Mononuclear cell (primary cell): ENCODE measurements around the gene EVI5. TPM values are rescaled to one million over a fixed set of nuclear protein-coding genes. Genes with fewer than 3 reads are reported as not detected.
A peak's percentile ranks its signal among the peaks of the same experiment; 100 is the strongest.
"Not testable (repeated sequence)": the region's sequence is repeated elsewhere in the genome, so short reads cannot be mapped to it uniquely, and the experiment has no call there.

Source experiments
- H3K27me3 ChIP-seq: 2 replicates; pipeline ENCODE4 v1.6.0; 2011; ENCODE audit warnings: low read length, control low read depth; ENCODE audit not compliant: insufficient read depth
- H3K4me1 ChIP-seq: 2 replicates; pipeline ENCODE4 v1.5.1; 2011; ENCODE audit warnings: mild to moderate bottlenecking, low read length, control low read depth; ENCODE audit not compliant: insufficient read depth
- H3K4me3 ChIP-seq: 2 replicates; pipeline ENCODE4 v1.5.1; 2011; ENCODE audit warnings: mild to moderate bottlenecking, low read length, moderate library complexity
- H3K9me3 ChIP-seq: 2 replicates; pipeline ENCODE4 v1.5.1; 2011; ENCODE audit warnings: low read depth, mild to moderate bottlenecking, control low read depth, low read length
- total RNA-seq: library from RNA; depleted of rRNA; stranded (reverse); fragments of >200 nt; gene quantifications from one replicate; pipeline ENCODE4 v1.2.3, GENCODE V29; 2012

Gene EVI5
- total RNA-seq, 1 donor, result 16.9 TPM

DNA sequence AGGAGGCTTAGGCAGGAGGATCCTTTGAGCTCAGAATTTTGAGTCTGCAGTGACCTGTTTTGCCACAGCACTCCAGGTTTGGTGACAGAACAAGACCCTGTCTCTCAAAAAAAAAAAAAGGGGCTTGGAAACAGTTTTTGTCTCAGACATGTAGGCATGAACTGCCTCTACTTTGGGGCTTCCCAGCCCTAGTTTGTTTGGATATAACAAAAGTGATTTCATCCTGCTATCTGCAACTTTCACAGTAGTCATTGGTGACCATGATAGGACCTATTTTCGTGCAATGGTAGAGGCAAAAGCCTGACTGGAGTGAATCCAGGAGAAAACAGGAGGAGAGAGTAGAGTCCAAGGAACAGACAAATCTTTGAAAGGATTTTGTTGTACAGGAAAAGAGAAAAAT is 20.3 kb upstream of the EVI5 start:
- Histone ChIP-seq H3K4me3 (no peak overlapping the region), H3K27me3 (no peaks in the 10 kb centered on the region), H3K9me3 (no peaks in the 10 kb centered on the region), H3K4me1 (peaks cover 9% of the 10 kb centered on the region)

DNA sequence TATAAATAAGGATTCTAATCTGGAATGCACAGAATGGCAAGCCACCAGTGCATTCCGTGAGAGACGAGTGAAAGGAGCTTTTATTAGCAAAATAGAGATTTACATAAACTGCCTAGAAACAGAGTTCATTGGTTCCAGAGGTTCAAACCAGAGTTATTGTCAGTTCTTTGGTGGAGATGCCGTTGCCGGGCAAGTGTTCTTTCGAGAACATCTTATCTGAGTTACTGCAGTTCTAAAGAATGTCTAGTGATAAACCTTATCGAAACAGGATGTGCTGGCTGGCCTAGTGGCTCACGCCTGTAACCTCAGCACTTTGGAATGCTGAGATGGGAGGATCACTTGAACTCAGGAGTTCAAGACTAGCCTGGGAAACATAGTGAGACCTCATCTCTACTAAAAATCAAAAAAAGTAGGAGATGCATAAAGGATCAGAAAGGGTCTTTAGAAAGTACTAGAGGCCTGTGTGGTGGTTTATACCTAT is 19.9 kb upstream of the EVI5 start:
- Histone ChIP-seq H3K4me3 (no peak overlapping the region), H3K4me1 (peaks cover 9% of the 10 kb centered on the region), H3K9me3 (no peaks in the 10 kb centered on the region), H3K27me3 (no peaks in the 10 kb centered on the region)

DNA sequence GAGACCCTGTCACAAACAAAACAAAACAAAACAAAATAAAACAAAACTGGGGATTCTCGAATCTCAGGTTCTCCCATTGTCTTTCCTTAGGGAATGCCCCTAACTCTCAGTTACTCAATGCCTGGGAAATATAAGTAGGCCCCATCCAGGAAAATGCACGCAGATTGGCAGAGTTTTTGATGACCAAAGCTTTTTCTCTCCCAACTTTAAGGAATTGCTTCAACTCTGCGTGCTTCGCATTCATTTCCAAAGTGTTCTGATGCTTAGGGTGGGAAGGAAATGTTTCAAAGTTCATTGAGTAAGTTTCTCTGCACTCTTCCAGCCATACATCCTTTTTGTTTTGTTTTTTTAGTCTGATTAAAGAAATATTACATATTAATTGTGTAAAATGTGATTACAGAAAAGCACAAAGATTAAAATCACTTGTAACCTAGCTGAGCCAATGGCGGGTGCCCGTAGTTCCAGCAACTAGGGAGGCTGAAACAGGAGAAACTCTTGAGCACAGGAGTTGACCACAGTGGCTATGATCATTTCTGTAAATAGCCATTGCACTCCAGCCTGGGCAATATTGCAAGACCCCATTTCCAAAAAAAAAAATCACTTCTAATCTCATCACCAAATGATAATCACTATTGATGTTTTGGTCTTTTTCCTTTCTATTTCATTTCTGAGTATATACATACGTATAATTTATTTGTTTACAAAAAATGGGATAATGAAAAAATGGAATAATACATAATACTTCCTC is 18.4 kb upstream of the EVI5 start:
- Histone ChIP-seq H3K9me3 (no peaks in the 10 kb centered on the region), H3K27me3 (no peaks in the 10 kb centered on the region), H3K4me1 (peaks cover 9% of the 10 kb centered on the region), H3K4me3 (no peak overlapping the region)

DNA sequence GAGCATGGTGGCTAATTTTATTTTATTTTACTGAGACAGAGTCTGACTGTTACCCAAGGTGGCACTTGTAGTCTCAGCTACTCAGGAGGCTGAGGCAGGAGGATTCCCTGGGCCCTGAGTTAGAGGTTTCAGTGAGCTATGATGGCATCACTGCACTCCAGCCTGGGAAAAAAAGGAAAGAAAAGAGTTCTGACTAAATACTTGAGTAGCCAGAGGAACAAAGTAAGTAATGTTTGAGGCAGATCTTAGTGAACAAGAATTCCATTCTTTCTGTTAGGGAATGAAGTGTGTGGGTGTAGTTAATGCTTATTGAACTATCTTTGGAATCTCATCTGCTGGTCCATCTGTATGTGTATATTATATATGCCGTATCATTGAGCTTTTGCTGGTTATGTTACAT is 13.1 kb upstream of the EVI5 start:
- no peaks in the 10 kb centered on the region for H3K4me1 ChIP-seq
- no peaks in the 10 kb centered on the region for H3K9me3 ChIP-seq
- H3K27me3 ChIP-seq, result peaks cover 5% of the 10 kb centered on the region
- no peak overlapping the region for H3K4me3 ChIP-seq

DNA sequence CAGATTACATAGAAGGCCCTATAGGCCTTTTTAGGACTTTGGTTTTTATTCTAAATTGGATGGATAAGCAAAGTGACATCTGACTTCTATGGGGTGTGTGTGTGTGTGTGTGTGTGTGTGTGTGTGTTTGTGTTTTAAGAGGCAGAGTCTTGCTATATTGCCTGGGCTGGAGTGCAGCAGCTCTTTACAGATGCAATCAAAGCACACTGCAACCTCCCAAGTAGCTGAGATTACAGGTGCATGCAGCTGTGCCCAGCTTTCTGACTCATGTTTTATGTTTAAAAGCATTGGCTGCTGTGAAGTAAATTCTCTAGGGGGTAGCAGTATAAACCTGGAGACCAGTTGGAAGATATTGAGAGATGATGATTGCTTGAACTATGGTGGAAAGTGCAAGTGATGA is 12.4 kb upstream of the EVI5 start:
- H3K27me3 ChIP-seq, result peaks cover 5% of the 10 kb centered on the region
- no peaks in the 10 kb centered on the region for H3K9me3 ChIP-seq
- no peaks in the 10 kb centered on the region for H3K4me1 ChIP-seq
- no peak overlapping the region for H3K4me3 ChIP-seq

DNA sequence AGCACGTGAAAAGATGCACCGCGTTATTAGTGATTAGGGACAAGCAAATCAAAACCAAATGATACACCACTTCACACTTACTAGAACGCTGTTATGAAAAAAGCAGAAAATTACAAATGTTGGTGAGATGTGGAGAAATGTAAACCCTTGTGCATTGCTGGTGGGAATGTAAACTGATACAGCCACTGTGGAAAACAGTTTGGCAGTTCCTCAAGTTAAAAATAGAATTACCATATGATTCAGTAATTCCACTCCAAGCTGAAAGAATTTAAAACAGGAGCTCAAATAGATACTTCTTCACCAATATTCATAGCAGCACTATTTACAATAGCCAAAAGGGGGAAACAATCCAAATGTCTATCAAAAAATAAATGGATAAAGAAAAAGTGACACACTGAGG is 10.3 kb upstream of the EVI5 start:
- Histone ChIP-seq H3K27me3 (peaks cover 11% of the 10 kb centered on the region), H3K4me1 (no peaks in the 10 kb centered on the region), H3K9me3 (no peaks in the 10 kb centered on the region), H3K4me3 (no peak overlapping the region)

DNA sequence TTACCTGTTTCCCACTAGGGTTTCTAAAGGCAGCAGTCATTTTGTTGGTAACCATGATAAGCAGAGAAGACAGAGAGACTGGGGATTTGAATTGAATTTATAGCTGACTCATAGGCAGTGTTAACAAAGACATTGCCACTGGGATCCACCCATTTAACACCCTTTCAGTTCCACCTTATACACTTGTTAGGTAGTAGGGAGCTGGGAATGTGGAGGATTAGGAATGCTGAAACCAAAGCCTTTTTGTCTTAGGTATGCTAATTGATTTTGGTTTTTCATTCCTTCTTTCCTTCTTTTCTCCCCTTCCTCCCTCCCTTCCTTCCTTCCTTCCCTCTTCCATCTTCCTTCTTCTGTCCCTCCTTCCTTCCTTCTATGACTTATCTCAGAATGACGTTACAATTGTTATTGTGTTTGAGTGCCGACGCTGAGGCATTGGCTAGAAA is 7.5 kb upstream of the EVI5 start:
- H3K4me3 ChIP-seq, result no peak overlapping the region
- H3K27me3 ChIP-seq, result peaks cover 11% of the 10 kb centered on the region
- no peaks in the 10 kb centered on the region for H3K4me1 ChIP-seq
- H3K9me3 ChIP-seq, result no peaks in the 10 kb centered on the region

DNA sequence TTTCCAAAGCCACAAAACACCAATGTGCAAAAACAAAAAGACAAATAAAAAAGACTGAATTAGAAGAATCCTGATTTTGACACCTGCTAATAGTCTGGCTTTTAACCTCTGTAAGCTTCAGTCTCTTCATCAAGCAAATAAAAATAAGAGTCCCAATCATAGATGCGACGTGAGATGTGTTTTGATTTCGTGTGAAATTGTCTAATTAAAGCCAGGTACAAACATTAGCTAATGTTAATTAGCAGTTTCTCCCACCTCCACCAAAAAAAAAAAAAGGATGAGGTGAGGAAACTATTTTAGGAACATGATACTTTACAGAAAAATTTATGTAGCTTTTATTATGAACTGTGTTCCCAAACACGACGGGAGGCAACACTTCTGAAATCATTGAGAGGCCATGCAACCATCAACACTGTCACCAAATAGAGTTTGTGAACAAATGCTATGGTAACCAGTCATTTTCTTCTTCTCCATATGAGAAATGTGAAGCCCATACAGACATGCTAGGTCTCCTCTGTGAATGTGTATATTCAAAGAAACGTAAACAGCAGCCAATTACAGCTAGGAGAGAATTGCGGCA is 6.7 kb upstream of the EVI5 start:
- Histone ChIP-seq H3K4me3 (no peak overlapping the region), H3K27me3 (peaks cover 11% of the 10 kb centered on the region), H3K9me3 (no peaks in the 10 kb centered on the region), H3K4me1 (peaks cover 4% of the 10 kb centered on the region)

DNA sequence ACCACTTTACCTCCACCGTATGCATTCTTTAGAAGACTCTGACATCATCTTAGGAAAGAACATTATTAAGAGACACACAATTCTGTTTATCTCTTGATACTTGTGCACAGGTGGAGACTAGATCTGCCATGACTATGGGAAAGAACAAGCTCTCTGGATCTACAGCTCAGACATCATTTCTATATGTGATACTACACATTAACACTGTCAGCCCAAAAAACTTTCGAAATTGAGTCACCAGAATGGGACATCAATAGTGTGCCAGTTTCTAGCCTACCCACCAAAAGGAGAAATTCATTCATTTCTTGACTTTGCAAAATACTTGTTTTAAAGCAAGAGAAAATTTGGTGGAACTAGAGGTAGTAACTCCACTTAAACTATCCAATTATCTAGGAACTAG is 6.0 kb upstream of the EVI5 start:
- H3K27me3 ChIP-seq, result peaks cover 11% of the 10 kb centered on the region
- no peak overlapping the region for H3K4me3 ChIP-seq
- no peaks in the 10 kb centered on the region for H3K9me3 ChIP-seq
- H3K4me1 ChIP-seq, result peaks cover 11% of the 10 kb centered on the region

DNA sequence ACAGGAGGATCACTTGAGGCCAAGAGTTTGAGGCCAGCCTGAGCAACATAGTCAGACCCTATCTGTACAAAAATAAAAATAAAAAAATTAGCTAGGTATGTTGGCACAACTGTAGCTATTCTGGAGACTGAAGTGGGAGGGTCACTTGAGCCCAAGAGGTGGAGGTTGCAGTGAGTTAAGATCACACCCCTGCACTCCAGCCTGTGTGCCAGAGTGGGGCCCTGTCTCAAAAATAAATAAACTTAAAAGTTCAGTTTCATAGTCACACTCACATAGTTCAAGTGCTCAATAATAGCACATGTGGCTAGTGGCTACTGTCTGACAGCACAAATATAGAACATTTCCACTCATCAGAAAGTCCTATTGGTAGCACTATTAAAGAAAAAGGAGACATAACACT is 5.2 kb upstream of the EVI5 start:
- Histone ChIP-seq H3K4me1 (peaks cover 19% of the 10 kb centered on the region), H3K4me3 (no peak overlapping the region), H3K27me3 (peaks cover 10% of the 10 kb centered on the region), H3K9me3 (no peaks in the 10 kb centered on the region)

DNA sequence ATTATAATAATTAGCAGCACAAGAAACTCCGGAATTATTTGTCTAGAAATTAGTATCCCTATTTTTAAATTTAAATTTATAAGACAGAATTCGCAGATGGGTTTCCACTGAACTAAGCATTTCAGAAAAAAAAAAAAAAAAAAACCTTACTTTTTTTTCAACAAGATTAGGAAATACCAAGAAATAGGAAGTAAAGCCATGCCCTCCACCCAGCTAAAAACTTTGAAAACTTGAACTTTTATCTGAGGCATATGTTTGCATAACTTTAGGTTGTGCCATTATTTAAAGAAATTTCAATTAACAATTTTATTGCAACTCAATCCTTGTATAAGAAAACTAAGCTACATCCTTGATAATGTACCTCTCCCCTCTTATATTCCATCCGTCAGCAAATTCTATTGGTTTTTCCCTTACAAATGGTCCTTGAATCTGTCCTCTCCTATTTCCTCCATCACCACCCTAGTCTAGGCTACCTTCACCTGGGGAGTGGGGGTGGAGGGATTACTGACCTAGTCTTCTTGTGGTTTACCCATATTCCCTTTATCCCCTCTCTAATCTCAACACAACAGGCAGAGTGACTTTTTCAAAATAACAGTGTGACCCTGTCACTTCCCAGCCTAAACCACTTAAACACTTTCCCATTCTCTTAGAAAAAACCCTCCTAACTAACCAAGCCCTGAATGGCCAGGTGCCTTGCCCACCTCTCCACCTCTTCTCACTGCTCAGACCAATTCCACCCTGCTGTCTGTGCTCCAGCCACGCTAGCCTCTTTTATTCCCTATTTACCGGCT is 1.4 kb upstream of the EVI5 start:
- H3K4me3 ChIP-seq, result no peak overlapping the region
- H3K4me1 ChIP-seq, result peaks cover 40% of the 10 kb centered on the region
- peaks cover 5% of the 10 kb centered on the region for H3K27me3 ChIP-seq
- H3K9me3 ChIP-seq, result no peaks in the 10 kb centered on the region

DNA sequence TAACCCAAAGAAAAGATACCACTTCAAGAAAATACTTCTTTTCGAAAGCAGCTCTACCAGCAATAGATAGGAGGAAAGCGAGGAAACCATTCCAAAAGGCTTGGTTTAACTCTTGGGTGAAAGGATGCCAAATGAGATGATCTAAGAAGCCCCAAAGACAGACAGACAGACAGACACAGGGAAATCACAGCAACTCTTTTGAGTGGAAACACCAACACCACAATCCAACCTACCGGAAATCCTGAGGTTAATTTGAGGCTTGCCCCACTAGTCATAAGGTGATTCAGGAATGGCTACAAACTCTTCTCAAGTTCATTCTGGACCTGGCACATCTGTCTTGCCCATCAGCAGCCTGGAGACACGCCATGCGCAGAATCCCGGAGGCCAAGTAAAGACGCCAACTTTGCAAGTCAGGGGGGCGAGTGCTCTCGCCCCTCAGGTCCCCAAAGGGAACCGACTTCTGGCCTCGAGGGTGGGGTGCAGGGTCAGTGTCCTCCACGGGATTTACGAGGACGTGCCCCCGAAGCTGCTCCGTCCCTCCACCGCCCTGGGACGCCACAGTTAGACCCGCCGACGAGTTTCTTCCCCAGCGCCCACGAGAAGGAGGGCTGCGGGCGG is 778 bp downstream of the EVI5 start:
- H3K4me3 ChIP-seq, result peak overlapping the region; percentile 63
- peaks cover 7% of the 10 kb centered on the region for H3K27me3 ChIP-seq
- no peaks in the 10 kb centered on the region for H3K9me3 ChIP-seq
- peaks cover 40% of the 10 kb centered on the region for H3K4me1 ChIP-seq

DNA sequence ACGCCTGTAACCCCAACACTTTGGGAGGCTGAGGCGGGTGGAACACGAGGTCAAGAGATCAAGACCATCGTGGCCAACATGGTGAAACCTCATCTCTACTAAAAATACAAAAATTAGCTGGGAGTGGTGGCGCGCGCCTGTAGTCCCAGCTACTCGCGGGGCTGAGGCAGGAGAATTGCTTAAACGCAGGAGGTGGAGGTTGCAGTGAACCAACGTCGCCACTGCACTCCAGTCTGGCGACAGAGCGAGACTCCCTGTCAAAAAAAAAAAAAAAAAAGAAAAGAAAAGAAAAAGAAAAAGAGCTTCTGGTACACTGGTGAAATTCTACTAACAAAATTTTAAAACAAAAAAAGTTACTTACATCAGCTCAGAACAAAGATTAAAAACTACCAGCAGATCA is 1.4 kb downstream of the EVI5 start:
- H3K4me1 ChIP-seq, result peaks cover 40% of the 10 kb centered on the region
- not testable (repeated sequence) for H3K4me3 ChIP-seq

DNA sequence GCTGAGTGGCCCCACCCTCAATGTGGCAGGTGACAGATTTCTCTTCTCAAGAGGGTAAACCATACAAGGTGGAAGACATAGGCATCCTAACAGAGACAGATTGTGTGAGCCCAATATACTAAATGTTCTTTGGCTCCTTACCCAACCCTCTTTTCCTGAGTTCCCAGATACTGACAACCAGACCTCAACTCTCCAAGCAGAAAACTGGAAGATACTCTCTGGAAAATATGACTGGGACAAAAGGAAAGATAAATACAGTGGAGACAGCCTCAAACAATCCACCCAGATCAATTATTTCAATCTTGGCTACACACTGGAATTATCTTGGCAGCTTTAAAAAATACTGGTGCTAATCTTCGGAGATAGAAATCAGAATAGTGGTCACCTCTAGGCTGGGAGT is 6.5 kb downstream of the EVI5 start:
- Histone ChIP-seq H3K9me3 (no peaks in the 10 kb centered on the region), H3K4me1 (peaks cover 8% of the 10 kb centered on the region), H3K4me3 (no peak overlapping the region)

More for the DNA sequence above, 1.4 kb downstream of the EVI5 start:
- H3K9me3 ChIP-seq, H3K27me3 ChIP-seq: not testable (repeated sequence)

DNA sequence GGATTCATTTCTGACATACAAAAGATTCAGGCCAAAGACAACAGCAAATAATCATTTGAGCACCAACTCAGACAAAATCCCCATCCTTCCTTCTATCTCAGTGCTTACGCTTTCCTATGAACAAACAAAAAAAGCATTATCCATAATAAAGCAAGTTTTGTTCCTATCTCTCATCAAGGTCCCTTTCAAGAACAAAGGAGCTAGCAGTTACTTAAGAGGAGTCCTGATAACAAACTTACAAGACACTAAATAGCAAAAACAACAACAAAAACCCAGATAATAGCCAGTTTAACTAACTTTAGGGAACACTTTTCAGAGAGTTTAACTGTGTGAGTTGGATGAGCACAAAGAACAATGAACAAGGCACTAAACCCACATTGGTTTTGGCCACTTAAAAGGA is 10.5 kb downstream of the EVI5 start:
- Histone ChIP-seq H3K4me3 (no peak overlapping the region), H3K4me1 (no peaks in the 10 kb centered on the region), H3K9me3 (no peaks in the 10 kb centered on the region), H3K27me3 (no peaks in the 10 kb centered on the region)

More for the DNA sequence above, 6.5 kb downstream of the EVI5 start:
- peaks cover 7% of the 10 kb centered on the region for H3K27me3 ChIP-seq
